Measurements from ENCODE around the gene SLC4A1.
"Not testable (repeated sequence)": the region's sequence is repeated elsewhere in the genome, so short reads cannot be mapped to it uniquely, and the experiment has no call there.

The SLC4A1 gene

GRCh38 chr17:44256671-44257070 is 11.3 kb downstream of the SLC4A1 start:
- DNase-seq (ENCODE audit: low spot score), result no peak

GRCh38 chr17:44255915-44256314 is 12.0 kb downstream of the SLC4A1 start:
- DNase-seq (ENCODE audit: low spot score), result no peak

- DNase-seq (ENCODE audit: low spot score), result no peak
Measured at GRCh38 chr17:44254361-44255095, 13.4 kb downstream of the SLC4A1 start.

GRCh38 chr17:44253006-44253405 is 14.9 kb downstream of the SLC4A1 start:
- DNase-seq (ENCODE audit: low spot score), result no peak

GRCh38 chr17:44251062-44251461 is 16.9 kb downstream of the SLC4A1 start:
- no peak for DNase-seq (ENCODE audit: low spot score)

GRCh38 chr17:44249501-44250246 is 18.3 kb downstream of the SLC4A1 start:
- no peak for DNase-seq (ENCODE audit: low spot score)

- DNase-seq (ENCODE audit: low spot score), result no peak
Measured at GRCh38 chr17:44247876-44248736, 19.8 kb downstream of the SLC4A1 start.

GRCh38 chr17:44247440-44247841 is 20.5 kb downstream of the SLC4A1 start:
- no peak for DNase-seq (ENCODE audit: low spot score)

- no peak for DNase-seq (ENCODE audit: low spot score)
Measured at GRCh38 chr17:44241106-44241624, 26.8 kb downstream of the SLC4A1 start.

- DNase-seq (ENCODE audit: low spot score), result not testable (repeated sequence)
Measured at GRCh38 chr17:44237886-44238285, 30.0 kb downstream of the SLC4A1 start.

- DNase-seq (ENCODE audit: low spot score), result no peak
Measured at GRCh38 chr17:44236444-44236991, 31.4 kb downstream of the SLC4A1 start.

- no peak for DNase-seq (ENCODE audit: low spot score)
Measured at GRCh38 chr17:44235583-44235936, 32.4 kb downstream of the SLC4A1 start.

GRCh38 chr17:44233582-44233981 is 34.4 kb downstream of the SLC4A1 start:
- no peak for DNase-seq (ENCODE audit: low spot score)

GRCh38 chr17:44232061-44232460 is 35.9 kb downstream of the SLC4A1 start:
- no peak for DNase-seq (ENCODE audit: low spot score)

- no peak for DNase-seq (ENCODE audit: low spot score)
Measured at GRCh38 chr17:44230140-44230539, 37.8 kb downstream of the SLC4A1 start.

GRCh38 chr17:44229090-44229489 is 38.8 kb downstream of the SLC4A1 start:
- no peak for DNase-seq (ENCODE audit: low spot score)

- no peak for DNase-seq (ENCODE audit: low spot score)
Measured at GRCh38 chr17:44223541-44224071, 44.3 kb downstream of the SLC4A1 start.

GRCh38 chr17:44222112-44222869 is 45.6 kb downstream of the SLC4A1 start:
- peak; percentile 49 for DNase-seq (ENCODE audit: low spot score)

- no peak for DNase-seq (ENCODE audit: low spot score)
Measured at GRCh38 chr17:44221862-44222111, 46.1 kb downstream of the SLC4A1 start.

- DNase-seq (ENCODE audit: low spot score), result peak; percentile 51
Measured at GRCh38 chr17:44221084-44221861, 46.7 kb downstream of the SLC4A1 start.

All from CD4-positive, alpha-beta T cell treated with Interleukin-15 for 4 hours (primary cell).